ENCODE measurements around the gene TMA7B.
A peak's percentile ranks its signal among the peaks of the same experiment; 100 is the strongest.

TMA7B gene

DNA sequence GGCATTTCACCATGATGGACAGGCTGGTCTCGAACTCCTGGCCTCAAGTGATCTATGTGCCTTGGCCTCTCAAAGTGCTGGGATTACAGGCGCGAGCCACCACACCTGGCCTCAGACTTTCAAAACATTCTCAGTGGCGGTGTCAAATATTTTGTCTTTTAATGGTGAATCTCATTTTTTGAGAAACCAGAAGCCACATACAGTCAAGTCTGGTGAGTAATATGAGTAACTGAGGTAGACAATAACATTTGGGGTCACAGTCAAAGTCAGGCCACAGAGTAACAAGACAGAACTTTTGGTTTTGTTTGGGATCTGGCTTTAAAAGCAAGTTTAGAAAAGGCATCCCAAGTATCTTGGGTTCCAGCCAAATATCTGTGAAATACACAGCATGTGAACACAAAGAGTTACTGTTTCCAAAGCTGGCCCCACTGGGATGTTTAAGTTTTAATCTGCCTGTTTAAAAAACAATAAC lies 5.6 kb upstream of the TMA7B start:
- no peak for DNase-seq

- no peak for DNase-seq
These were observed 4.5 kb upstream of the TMA7B start for GRCh38 chr22:39955675-39956074.

DNA sequence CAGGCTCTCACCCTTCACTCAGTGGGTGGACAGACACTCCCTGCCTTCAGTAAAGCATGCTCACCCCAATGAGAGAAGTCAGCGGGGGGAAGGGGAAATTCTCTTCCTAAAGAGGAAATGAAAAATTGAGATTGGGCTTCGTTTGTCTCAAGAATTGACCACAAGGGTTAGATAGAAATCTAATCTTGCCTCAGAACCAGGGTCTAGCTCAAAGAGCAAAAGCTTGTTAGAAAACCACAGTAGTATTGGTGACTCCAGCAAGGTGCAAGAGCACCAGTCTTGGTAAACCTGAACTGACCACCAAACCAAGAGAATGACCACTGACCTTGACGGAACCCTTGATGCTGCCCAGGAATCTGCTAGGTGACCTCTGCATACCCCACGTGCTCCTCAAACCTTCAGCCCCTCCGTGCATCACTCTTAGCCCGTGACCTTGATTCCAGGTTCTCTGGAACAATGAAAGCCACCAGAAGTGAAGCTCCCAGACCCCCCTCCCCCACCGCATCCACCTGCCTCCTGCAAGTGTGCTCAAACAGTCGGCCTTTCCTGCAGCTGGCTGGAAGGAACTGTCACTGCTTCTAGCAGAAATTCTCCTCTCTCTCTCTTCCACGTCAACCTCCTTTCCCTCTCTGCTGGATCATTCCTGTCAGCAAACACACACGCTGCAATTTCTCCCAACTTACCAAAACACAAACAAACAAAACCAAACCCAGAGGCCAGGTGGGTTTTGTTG lies 3.1 kb upstream of the TMA7B start:
- DNase-seq = peak; percentile 27

DNA sequence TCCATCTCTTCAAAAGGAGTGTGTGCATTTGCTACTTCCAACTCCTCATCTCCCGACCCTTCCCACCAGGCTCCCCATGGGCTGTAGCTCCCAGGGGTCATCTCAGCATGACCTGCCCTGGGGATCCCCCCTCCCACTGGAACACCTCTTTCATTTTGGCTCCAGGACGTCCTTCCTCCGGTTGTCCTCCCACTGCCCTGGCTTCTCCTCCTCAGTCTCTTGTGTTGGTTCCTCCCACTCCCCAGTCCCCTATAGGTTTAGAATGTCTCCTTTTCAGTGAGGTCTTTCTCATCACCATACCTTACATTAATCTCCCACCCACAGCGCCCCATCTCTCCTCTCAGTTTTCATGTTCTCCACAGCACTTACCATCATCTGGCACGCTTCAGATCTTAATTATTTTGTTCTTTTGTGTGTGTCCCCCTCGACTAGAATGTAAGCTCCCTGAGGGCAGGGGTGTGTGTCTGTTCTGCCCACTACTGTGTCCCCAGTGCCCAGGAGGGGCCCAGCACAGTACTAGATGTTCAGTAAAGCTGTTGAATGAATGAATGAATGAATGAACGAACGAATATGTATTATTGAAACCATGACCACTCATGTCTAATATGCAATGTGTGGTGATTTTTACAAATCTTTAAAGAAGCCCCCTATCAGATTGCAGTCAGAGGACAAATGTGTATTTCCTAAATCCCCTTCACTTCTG lies 2.0 kb upstream of the TMA7B start:
- no peak for DNase-seq

DNA sequence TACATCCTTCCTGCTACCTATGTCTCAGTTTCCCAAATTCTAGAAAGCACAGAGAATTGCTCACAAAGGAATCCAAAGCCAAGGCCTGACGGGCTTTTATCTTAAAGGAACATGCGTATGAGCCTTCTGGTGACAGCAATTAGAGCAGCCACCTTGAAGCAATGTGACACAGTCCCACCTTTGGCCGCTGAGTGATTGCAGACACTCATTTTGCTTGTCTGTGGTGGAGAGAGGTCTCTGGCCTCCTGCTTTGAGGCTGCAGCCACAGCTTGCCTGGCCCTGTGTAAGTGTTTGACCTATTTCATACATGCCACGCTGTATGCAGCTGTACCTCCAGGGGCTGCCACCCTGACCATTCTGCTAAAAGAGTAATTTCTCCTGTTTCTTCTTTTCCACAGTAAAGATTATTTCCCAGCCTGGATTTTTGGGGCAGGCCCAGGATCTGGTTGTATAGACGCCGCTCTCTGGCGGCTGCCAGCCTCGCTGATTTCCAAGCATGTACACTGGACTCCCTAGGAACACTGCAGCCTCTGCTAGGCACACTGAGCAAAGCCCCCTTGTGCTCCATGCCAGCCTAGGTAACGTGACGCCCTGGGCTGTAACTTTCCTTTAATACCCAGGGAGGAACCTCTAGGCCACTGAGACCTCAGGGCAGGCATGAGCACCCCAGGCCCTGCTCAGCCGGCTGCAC lies 1.1 kb upstream of the TMA7B start:
- no peak for DNase-seq

- DNase-seq = peak; percentile 78
These were observed 872 bp downstream of the TMA7B start for GRCh38 chr22:39960791-39961746.

GRCh38 chr22:39962071-39962470 lies 1.9 kb downstream of the TMA7B start:
- no peak for DNase-seq

DNA sequence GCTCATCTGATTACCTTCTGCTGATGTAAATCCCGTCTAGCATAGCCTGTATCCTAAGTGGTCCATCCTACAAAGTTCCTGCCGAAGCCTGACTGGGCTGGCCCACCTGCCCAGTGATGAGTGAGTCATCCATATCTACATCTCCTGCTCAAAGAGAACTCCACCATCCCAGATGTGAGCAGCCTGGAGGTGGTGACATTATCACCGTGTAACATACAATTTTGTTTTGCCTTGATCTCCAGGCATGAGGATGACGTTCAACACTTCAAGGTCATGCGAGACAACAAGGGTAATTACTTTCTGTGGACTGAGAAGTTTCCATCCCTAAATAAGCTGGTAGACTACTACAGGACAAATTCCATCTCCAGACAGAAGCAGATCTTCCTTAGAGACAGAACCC lies 5.6 kb downstream of the TMA7B start:
- DNase-seq = no peak

DNA sequence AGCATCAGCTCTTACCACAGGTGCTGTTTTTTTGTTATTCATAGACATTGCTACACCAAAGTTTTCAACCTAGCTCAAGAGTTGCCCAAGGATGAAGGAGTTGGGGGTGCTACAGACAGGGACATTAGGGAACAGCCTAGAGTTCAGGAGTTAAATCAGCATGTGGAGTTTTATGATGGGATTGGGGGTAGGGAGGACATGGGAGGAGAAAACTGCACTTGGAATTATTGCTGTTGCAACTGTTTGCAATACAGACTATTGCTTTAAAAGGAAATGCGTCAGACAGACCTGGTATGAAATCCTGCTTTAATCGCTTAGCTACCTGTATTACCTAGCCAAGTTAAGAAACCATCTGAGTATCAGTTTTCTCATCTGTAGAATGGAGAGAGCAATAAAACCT lies 6.3 kb downstream of the TMA7B start:
- no peak for DNase-seq

DNA sequence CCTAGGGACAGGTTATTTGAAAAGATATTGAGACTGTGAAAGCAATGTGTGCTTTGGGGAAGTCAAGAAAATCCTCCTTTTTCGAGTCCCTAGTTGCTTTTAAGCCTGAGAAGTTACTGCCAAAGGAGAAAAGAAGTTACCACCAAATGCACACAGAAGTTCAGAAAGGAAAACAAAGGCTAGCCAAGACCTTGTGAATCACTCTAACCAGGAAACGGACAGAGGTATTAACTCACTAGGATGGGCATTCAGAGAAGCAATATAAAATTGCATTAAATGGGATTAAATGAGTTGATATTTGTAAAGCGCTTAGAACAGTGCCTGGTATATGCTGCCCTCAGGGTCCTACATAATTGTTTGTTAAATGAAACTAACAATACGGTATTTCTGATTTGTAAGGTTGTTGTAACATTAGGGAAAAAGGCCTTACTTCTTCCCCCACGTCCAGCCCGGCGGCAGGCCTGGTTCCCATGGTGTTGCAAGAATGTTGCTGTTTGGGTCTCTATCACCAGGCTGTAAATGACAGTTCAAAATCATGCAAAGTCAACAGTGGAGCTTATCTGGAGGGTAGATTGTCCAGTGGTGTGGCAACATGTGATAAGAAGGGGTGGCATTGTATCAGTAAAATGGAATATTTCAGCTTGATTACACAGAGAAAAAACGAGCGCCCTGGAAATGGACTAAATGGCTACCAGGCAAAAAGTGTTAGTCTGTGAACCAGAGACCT lies 7.1 kb downstream of the TMA7B start:
- DNase-seq = no peak

DNA sequence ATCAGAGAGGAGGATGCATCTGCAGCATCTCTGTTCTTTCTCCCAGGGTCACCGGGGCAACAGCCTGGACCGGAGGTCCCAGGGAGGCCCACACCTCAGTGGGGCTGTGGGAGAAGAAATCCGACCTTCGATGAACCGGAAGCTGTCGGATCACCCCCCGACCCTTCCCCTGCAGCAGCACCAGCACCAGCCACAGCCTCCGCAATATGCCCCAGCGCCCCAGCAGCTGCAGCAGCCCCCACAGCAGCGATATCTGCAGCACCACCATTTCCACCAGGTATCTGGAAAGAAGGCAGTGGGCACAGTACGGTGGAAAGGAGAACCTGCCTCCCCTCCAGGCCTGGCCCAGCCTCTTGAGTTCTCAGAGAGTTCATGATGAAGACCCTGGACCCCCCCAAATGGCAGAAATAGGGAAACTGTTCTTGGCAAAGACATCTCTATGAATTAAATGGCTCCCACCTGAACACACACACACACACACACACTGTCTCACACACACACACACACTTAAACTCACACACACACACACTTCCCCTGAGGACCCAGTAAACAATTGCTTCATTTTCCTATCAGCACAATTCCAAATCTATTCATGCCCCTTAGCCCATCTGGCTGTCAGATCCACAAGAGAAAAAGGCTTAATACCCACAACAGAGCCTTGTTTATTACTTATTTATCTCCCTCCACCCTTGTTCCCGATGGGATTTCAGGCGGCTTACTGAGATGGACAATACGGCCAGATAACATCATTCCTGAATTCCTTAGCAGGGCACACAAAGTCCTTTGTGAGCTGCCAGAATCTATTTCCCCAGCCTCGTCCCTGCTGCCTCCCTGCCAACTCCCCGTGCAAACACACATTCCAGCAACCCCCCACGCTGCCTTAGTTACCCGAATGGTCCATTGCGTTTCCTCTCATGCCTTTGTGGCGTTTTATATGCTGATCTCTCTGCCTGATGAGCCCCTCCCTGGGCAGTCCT lies 8.1 kb downstream of the TMA7B start:
- DNase-seq = no peak

- DNase-seq = no peak
These were observed 10.5 kb downstream of the TMA7B start for GRCh38 chr22:39970742-39971141.

- no peak for DNase-seq
These were observed 12.4 kb downstream of the TMA7B start for GRCh38 chr22:39972641-39973040.

DNA sequence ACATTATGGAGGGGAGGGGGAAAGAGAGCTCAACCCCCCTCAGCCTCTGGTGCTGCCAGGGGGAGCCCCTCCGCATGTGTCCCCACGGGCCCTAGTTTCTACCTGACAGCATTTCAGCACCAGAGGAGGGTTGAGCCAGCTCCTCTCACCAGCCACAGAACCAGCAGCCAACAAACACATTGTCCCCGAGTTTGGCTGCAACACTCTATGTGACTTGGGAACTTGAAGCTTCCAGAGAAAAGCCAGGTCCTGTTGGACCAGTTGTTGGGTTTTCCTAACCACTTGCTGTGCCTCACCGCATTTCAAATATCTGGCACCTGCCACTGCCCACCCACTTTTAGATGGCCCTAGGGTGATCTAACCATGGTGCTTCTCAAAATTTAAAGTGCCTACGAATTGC lies 13.5 kb downstream of the TMA7B start:
- DNase-seq = no peak

GRCh38 chr22:39974065-39974464 lies 13.9 kb downstream of the TMA7B start:
- DNase-seq = no peak

DNA sequence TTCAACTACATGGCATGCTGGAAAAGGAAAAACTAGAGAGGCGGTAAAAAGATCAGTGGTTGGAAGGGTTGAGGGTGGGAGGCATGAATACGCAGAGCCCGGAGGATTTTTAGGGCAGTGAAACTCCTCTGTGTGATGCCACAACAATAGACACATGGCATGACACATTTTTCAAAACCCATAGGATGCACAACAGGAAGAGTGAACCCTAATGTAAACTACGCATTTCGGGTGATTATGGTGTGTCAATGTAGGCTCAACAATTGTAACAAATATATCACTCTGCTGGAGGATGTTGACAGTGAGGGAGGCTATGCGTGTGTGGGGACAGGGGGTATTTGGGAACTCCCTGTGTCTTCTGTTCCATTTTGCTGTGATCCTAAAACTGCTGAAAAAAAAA lies 18.9 kb downstream of the TMA7B start:
- DNase-seq = no peak

DNA sequence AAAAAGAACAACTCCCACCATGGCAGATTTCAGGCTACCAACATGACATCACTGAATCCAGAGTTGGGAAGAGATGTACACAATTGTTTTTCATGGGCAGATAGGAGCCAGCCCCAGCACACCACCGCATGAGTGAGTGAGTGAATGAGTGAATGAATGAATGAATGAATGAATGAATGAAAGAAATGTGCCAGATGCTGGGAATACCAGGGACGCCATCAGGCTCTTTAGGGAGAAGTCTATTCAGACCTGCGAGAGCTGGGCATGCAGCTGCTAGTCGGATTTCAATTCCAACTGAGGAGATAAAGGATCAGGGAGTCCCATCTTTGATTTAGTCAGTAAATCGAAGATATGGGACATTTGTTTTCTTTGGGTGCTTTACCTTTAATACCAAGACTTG lies 19.3 kb downstream of the TMA7B start:
- DNase-seq = no peak

- DNase-seq = no peak
These were observed 20.4 kb downstream of the TMA7B start for GRCh38 chr22:39980596-39980995.

DNA sequence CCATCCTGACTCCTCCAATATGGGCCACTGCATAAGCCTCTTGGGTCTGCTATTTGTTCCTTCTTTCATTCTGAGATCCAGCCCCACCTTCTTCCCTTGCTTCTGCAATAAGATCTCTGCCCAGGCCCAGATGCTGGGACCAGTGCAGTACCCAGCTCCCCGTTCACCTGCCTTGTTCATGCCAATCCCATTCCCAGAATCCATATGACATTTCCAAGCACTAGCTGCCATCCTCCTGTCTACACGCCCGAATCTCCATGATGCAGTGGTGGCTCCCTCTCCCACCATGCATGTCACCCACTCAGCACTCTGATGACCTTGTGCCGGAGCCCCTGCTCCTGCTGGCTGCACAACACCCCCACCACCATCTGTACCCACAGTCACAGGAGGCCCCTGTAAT lies 23.1 kb downstream of the TMA7B start:
- no peak for DNase-seq

DNA sequence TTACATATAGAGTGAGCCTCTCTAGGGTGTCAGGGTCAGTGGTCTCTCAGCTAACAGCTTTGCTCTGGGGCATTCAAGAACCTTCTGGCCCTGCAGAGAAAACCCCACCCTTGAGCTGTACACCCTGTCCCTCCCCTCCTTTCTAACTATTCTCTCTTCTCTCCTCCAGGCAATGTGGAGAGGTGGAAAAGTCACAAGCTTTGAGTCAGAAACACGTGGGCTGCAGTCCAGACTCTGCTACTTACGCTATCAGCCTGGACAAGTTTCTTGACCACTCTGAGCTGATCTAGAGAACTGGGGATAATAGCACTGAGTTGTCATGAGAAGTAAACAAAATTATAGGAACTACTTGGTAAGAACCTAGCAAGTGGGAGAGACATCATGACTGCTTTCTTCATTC lies 23.8 kb downstream of the TMA7B start:
- DNase-seq = no peak

GRCh38 chr22:39984746-39985145 lies 24.5 kb downstream of the TMA7B start:
- DNase-seq = no peak

All from NK-92 treated with Interleukin-12 subunit alpha and Interleukin-12 subunit beta, amount 100 ng/mL, for 24 hours (cell line).